Gastrocnemius medialis (tissue), 4 donors: ENCODE results near the gene IBSP. TPM values are rescaled to one million over a fixed set of nuclear protein-coding genes. Genes with fewer than 3 reads are reported as not detected.

Experiments
- ATAC-seq, 2 donors: fragments of 150-250 bp; one replicate each; pipeline ENCODE4 v1.9.1; 2016
- DNase-seq, 2 donors: peaks; one replicate each; pipeline ENCODE4 v3.0.0-alpha.2; 2019
- H3K27ac ChIP-seq, 4 donors: fragments of 200-600 bp; sonication (generic); 1 replicate in 1 of 4; 2 replicates in 3 of 4; pipeline ENCODE4 v1.5.1; 2016 to 2018; ENCODE audit warnings: mild to moderate bottlenecking in 2 of 4, moderate library complexity in 1 of 4
- H3K27me3 ChIP-seq, 3 donors: fragments of 200-600 bp; sonication (generic) in 2 of 3; 1 replicate in 1 of 3; 2 replicates in 2 of 3; pipeline versions ENCODE4 v1.5.1 to v1.6.0; 2016 to 2019; ENCODE audit warnings: mild to moderate bottlenecking in 1 of 3, moderate library complexity in 1 of 3
- H3K36me3 ChIP-seq, 2 donors: fragments of 200-600 bp; sonication (generic) in 1 of 2; one replicate each; pipeline ENCODE4 v1.5.1; 2017 to 2018
- H3K4me1 ChIP-seq, 2 donors: fragments of 200-600 bp; sonication (generic) in 1 of 2; one replicate each; pipeline ENCODE4 v1.5.1; 2016 to 2017; ENCODE audit warnings: mild to moderate bottlenecking in 2 of 2
- H3K4me3 ChIP-seq, 4 donors: fragments of 200-600 bp; sonication (generic) in 3 of 4; 1 replicate in 1 of 4; 2 replicates in 3 of 4; pipeline ENCODE4 v1.5.1; 2016 to 2019; ENCODE audit warnings: mild to moderate bottlenecking in 2 of 4
- H3K9me3 ChIP-seq, 3 donors: fragments of 200-600 bp; sonication (generic) in 2 of 3; 1 replicate in 1 of 3; 2 replicates in 2 of 3; pipeline ENCODE4 v1.5.1; 2016 to 2019
- POLR2A ChIP-seq, 2 donors: fragments of 450-650 bp; IDR thresholded peaks; one replicate each; pipeline ENCODE4 v1.6.1; 2017; ENCODE audit warnings: antibody characterized with exemption in 2 of 2, mild to moderate bottlenecking in 2 of 2, moderate library complexity in 2 of 2
- in situ Hi-C, 4 donors: fragments of 200-750 bp; cut with MboI; loops; one replicate each; pipeline versions ENCODE4 v1.15.0 to v1.8.0; 2017; ENCODE audit warnings: low sequenced_read_pairs in 4 of 4
- intact Hi-C: fragments of 100-400 bp; cut with DNase I; formaldehyde crosslinking; loops from one replicate; pipeline ENCODE4 v1.15.1; 2023; ENCODE audit warnings: low total_unique reads
- total RNA-seq, 4 donors: library from RNA; depleted of rRNA; stranded (reverse); fragments of >200 nt; gene quantifications; one replicate each; pipeline versions ENCODE4 v1.1.0 to v1.2.3, GENCODE V29; 2016
- TF ChIP-seq, protein P1 (sequence below), 5 experiments: fragments of 450-650 bp in 3 of 5; fragments of 200-600 bp in 2 of 5; sonication (generic) in 2 of 5; IDR thresholded peaks in 4 of 5; conservative IDR thresholded peaks in 1 of 5; 1 replicate in 4 of 5; 2 replicates in 1 of 5; pipeline ENCODE4 v1.5.1; 2016 to 2019; ENCODE audit warnings: antibody characterized with exemption in 5 of 5, mild to moderate bottlenecking in 3 of 5, moderate library complexity in 3 of 5

The IBSP gene
- total RNA-seq, 4 donors from 2014 or later: not detected

DNA sequence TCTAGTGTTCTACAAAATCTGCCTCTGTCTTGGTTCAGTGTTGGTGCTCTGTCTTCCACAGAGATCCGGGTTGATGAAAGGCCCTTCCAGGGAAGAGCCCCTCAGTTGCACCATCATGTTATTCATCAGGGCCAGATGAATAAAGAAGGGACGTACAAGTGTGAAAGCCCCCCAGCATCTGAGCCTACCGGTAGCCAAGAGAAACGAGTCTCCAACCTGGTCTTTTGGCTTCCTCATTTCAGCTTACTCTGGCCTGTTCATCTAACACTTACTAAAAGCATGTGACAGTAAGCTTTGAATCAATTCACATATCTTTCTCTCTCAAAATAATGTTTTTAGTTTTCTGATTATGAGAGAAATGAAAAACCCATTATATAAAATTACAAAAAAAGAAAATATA, 52.6 kb downstream of the IBSP start:
- TF ChIP-seq, protein P1, sequence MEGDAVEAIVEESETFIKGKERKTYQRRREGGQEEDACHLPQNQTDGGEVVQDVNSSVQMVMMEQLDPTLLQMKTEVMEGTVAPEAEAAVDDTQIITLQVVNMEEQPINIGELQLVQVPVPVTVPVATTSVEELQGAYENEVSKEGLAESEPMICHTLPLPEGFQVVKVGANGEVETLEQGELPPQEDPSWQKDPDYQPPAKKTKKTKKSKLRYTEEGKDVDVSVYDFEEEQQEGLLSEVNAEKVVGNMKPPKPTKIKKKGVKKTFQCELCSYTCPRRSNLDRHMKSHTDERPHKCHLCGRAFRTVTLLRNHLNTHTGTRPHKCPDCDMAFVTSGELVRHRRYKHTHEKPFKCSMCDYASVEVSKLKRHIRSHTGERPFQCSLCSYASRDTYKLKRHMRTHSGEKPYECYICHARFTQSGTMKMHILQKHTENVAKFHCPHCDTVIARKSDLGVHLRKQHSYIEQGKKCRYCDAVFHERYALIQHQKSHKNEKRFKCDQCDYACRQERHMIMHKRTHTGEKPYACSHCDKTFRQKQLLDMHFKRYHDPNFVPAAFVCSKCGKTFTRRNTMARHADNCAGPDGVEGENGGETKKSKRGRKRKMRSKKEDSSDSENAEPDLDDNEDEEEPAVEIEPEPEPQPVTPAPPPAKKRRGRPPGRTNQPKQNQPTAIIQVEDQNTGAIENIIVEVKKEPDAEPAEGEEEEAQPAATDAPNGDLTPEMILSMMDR (IDR thresholded peaks at IDR 0.05 in 4 of 5, conservative IDR thresholded peaks at IDR 0.05 in 1 of 5): no peak
- TF ChIP-seq POLR2A (IDR thresholded peaks at IDR 0.05): no peak
- no peaks in the 10 kb centered on the region for H3K9me3 ChIP-seq
- intact Hi-C loops: loop anchor here (2.0 kb wide), 1 partner anchor 361 kb away; no protein-coding TSS in a partner anchor
- no peak overlapping the region for H3K4me3 ChIP-seq
- in situ Hi-C loops: loop anchor here (5.0 to 25.0 kb wide), 5 partner anchors 120 to 660 kb away; partner anchors contain the start of genes SPP1 (in 2 of the 4) and PYURF (in 1 of the 4)
- DNase-seq (no peak), ATAC-seq (no peak)
- H3K36me3 ChIP-seq: no peaks in the 10 kb centered on the region
- H3K27me3 ChIP-seq: no peaks in the 10 kb centered on the region
- peaks cover 0 to 7% of the 10 kb centered on the region in 2 donors for H3K4me1 ChIP-seq
- H3K27ac ChIP-seq: no peak overlapping the region

DNA sequence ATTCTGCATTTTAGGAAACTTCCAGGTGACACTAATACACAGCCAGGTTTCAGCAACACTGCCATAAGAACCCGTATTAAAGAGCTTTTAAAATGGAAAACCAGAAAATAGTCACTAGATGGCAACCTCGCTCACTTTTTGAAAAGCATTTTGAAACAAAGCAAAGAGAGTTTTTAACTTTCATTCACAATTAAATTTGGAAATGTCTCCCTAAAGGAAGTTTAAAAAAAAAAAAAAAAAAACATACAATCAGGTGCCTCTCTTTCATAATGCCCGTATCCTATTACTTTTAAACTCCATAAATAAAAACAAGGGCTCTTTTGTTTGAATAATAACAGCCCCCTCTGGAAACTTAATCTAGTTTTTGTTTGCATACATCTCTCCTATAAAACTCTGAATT, 53.8 kb downstream of the IBSP start:
- ATAC-seq: no peak
- TF ChIP-seq POLR2A (IDR thresholded peaks at IDR 0.05): no peak
- TF ChIP-seq, protein P1 (IDR thresholded peaks at IDR 0.05 in 4 of 5, conservative IDR thresholded peaks at IDR 0.05 in 1 of 5): peak in 4 of 5 experiments; percentile 22 to 46 (median 39)
- intact Hi-C loops (loop anchor here (1.0 to 2.0 kb wide), 2 partner anchors 120 to 360 kb away; no protein-coding TSS in a partner anchor), in situ Hi-C loops (loop anchor here (5.0 to 25.0 kb wide), 5 partner anchors 119 to 659 kb away; partner anchors contain the start of genes SPP1 (in 2 of the 4) and PYURF (in 1 of the 4))
- Histone ChIP-seq H3K27ac (no peak overlapping the region), H3K9me3 (no peaks in the 10 kb centered on the region), H3K27me3 (no peaks in the 10 kb centered on the region), H3K36me3 (no peaks in the 10 kb centered on the region), H3K4me1 (peaks cover 0 to 7% of the 10 kb centered on the region in 2 donors), H3K4me3 (no peak overlapping the region)
- DNase-seq: no peak

DNA sequence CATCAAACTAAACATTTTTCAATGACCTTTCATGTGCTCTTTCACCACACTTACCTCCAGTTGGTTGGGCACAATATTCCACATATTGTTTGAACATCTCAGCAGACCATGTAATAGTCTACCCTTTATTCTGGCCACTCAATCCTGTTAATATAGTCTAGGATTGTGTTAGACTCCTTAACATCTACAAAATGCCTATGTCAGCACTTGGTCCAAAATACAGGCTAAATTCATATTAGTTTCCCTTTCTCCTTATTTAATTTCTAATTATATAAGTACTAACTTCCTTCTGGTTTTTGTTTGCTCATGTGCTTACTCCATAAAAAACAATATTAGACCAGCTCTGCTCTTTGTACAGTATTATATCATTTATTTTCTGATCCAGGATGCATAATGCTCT, 54.5 kb downstream of the IBSP start:
- no peak overlapping the region for H3K4me3 ChIP-seq
- H3K4me1 ChIP-seq: peaks cover 0 to under 1% of the 10 kb centered on the region in 2 donors
- no peak for TF ChIP-seq POLR2A (IDR thresholded peaks at IDR 0.05)
- TF ChIP-seq, protein P1 (IDR thresholded peaks at IDR 0.05 in 4 of 5, conservative IDR thresholded peaks at IDR 0.05 in 1 of 5): no peak
- no peak overlapping the region for H3K27ac ChIP-seq
- H3K27me3 ChIP-seq: no peaks in the 10 kb centered on the region
- DNase-seq (no peak), ATAC-seq (no peak)
- in situ Hi-C loops: loop anchor here (5.0 to 25.0 kb wide), 5 partner anchors 118 to 658 kb away; partner anchors contain the start of genes SPP1 (in 2 of the 4) and PYURF (in 1 of the 4)
- no peaks in the 10 kb centered on the region for H3K9me3 ChIP-seq
- intact Hi-C loops: loop anchor here (1.0 to 2.0 kb wide), 2 partner anchors 119 to 359 kb away; no protein-coding TSS in a partner anchor
- no peaks in the 10 kb centered on the region for H3K36me3 ChIP-seq

DNA sequence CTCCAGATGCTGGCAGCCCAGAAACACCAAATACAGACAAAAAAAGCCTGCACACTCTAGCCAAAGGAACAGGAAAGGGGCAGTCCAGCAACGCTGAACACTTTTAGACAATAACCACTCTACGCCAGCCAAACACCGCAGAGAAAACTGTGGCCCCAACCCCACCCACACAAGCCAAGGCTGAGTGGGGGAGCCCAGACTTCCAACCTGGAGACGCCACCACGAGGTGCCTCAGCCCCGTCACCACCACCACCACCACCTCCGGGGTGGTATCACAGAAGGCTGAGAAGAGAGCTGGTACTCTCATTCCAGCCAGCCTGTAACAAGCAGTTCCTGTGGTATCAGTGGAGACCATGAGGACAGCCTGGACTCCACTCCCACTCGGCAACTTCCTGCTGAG, 56.2 kb downstream of the IBSP start:
- TF ChIP-seq, protein P1 (IDR thresholded peaks at IDR 0.05 in 4 of 5, conservative IDR thresholded peaks at IDR 0.05 in 1 of 5): no peak
- TF ChIP-seq POLR2A (IDR thresholded peaks at IDR 0.05): no peak
- Histone ChIP-seq H3K36me3 (no peaks in the 10 kb centered on the region), H3K27ac (no peak overlapping the region), H3K4me3 (no peak overlapping the region), H3K9me3 (no peaks in the 10 kb centered on the region), H3K27me3 (no peaks in the 10 kb centered on the region), H3K4me1 (no peaks in the 10 kb centered on the region)
- in situ Hi-C loops: loop anchor here (5.0 to 25.0 kb wide), 4 partner anchors 119 to 657 kb away; partner anchors contain the start of genes SPP1 (in 2 of the 4) and PYURF (in 1 of the 4)
- intact Hi-C loops: no loop called here
- DNase-seq (no peak), ATAC-seq (no peak)
